ENCODE data around the gene GDF7.

Gene GDF7

GRCh38 chr2:20638014-20638413 is 28.9 kb upstream of the GDF7 start:
- 88 to 98% methylated on average over 4 to 11 of the region's 13 CpGs for WGBS, 2 experiments (ENCODE audit: insufficient coverage in 2 of 2)
- H3K4me1 ChIP-seq (ENCODE audit: control insufficient read depth, insufficient read depth, low read length, poor library complexity, severe bottlenecking) = peaks cover 15% of the 10 kb centered on the region
- no peak overlapping the region for H3K4me3 ChIP-seq (ENCODE audit: extremely low read depth, insufficient read depth, low read length, poor library complexity, severe bottlenecking)
- peaks cover 27% of the 10 kb centered on the region for H3K36me3 ChIP-seq (ENCODE audit: control insufficient read depth, insufficient read depth, low read length)
- H3K27ac ChIP-seq (ENCODE audit: low read depth, low read length, severe bottlenecking) = no peak overlapping the region
- no peaks in the 10 kb centered on the region for H3K9me3 ChIP-seq (ENCODE audit: control insufficient read depth, low read length)

- H3K36me3 ChIP-seq (ENCODE audit: control insufficient read depth, insufficient read depth, low read length) = peaks cover 25% of the 10 kb centered on the region
- WGBS, 2 experiments (ENCODE audit: insufficient coverage in 2 of 2) = 94 to 96% methylated on average over 15 of the region's 15 CpGs
- peaks cover 15% of the 10 kb centered on the region for H3K4me1 ChIP-seq (ENCODE audit: control insufficient read depth, insufficient read depth, low read length, poor library complexity, severe bottlenecking)
- H3K4me3 ChIP-seq (ENCODE audit: extremely low read depth, insufficient read depth, low read length, poor library complexity, severe bottlenecking) = no peak overlapping the region
- H3K9me3 ChIP-seq (ENCODE audit: control insufficient read depth, low read length) = no peaks in the 10 kb centered on the region
- no peak overlapping the region for H3K27ac ChIP-seq (ENCODE audit: low read depth, low read length, severe bottlenecking)
Measured at GRCh38 chr2:20638646-20639430, 28.1 kb upstream of the GDF7 start.

GRCh38 chr2:20640411-20641122 is 26.4 kb upstream of the GDF7 start:
- Histone ChIP-seq H3K4me3 (ENCODE audit: extremely low read depth, insufficient read depth, low read length, poor library complexity, severe bottlenecking) (no peak overlapping the region), H3K9me3 (ENCODE audit: control insufficient read depth, low read length) (no peaks in the 10 kb centered on the region), H3K36me3 (ENCODE audit: control insufficient read depth, insufficient read depth, low read length) (peaks cover 33% of the 10 kb centered on the region), H3K4me1 (ENCODE audit: control insufficient read depth, insufficient read depth, low read length, poor library complexity, severe bottlenecking) (peaks cover 10% of the 10 kb centered on the region), H3K27ac (ENCODE audit: low read depth, low read length, severe bottlenecking) (no peak overlapping the region)
- WGBS, 2 experiments (ENCODE audit: insufficient coverage in 2 of 2) = 88 to 92% methylated on average over 11 to 13 of the region's 14 CpGs

- H3K27ac ChIP-seq (ENCODE audit: low read depth, low read length, severe bottlenecking) = no peak overlapping the region
- H3K4me1 ChIP-seq (ENCODE audit: control insufficient read depth, insufficient read depth, low read length, poor library complexity, severe bottlenecking) = peaks cover 8% of the 10 kb centered on the region
- no peaks in the 10 kb centered on the region for H3K9me3 ChIP-seq (ENCODE audit: control insufficient read depth, low read length)
- H3K36me3 ChIP-seq (ENCODE audit: control insufficient read depth, insufficient read depth, low read length) = peaks cover 33% of the 10 kb centered on the region
- no peak overlapping the region for H3K4me3 ChIP-seq (ENCODE audit: extremely low read depth, insufficient read depth, low read length, poor library complexity, severe bottlenecking)
- WGBS, 2 experiments (ENCODE audit: insufficient coverage in 2 of 2) = 92% methylated on average over 21 to 23 of the region's 23 CpGs
Measured at GRCh38 chr2:20641123-20641985, 25.6 kb upstream of the GDF7 start.

GRCh38 chr2:20642055-20642971 is 24.6 kb upstream of the GDF7 start:
- Histone ChIP-seq H3K27ac (ENCODE audit: low read depth, low read length, severe bottlenecking) (no peak overlapping the region), H3K4me1 (ENCODE audit: control insufficient read depth, insufficient read depth, low read length, poor library complexity, severe bottlenecking) (peaks cover 8% of the 10 kb centered on the region), H3K4me3 (ENCODE audit: extremely low read depth, insufficient read depth, low read length, poor library complexity, severe bottlenecking) (no peak overlapping the region), H3K9me3 (ENCODE audit: control insufficient read depth, low read length) (no peaks in the 10 kb centered on the region), H3K36me3 (ENCODE audit: control insufficient read depth, insufficient read depth, low read length) (peaks cover 33% of the 10 kb centered on the region)
- WGBS, 2 experiments (ENCODE audit: insufficient coverage in 2 of 2) = 36 to 45% methylated on average over 18 to 23 of the region's 26 CpGs

GRCh38 chr2:20643060-20643459 is 23.9 kb upstream of the GDF7 start:
- Histone ChIP-seq H3K27ac (ENCODE audit: low read depth, low read length, severe bottlenecking) (no peak overlapping the region), H3K4me1 (ENCODE audit: control insufficient read depth, insufficient read depth, low read length, poor library complexity, severe bottlenecking) (peaks cover 8% of the 10 kb centered on the region), H3K9me3 (ENCODE audit: control insufficient read depth, low read length) (no peaks in the 10 kb centered on the region), H3K4me3 (ENCODE audit: extremely low read depth, insufficient read depth, low read length, poor library complexity, severe bottlenecking) (no peak overlapping the region), H3K36me3 (ENCODE audit: control insufficient read depth, insufficient read depth, low read length) (peaks cover 28% of the 10 kb centered on the region)
- 98 to 100% methylated on average over 3 to 6 of the region's 7 CpGs for WGBS, 2 experiments (ENCODE audit: insufficient coverage in 2 of 2)

GRCh38 chr2:20643826-20644225 is 23.1 kb upstream of the GDF7 start:
- Histone ChIP-seq H3K27ac (ENCODE audit: low read depth, low read length, severe bottlenecking) (no peak overlapping the region), H3K36me3 (ENCODE audit: control insufficient read depth, insufficient read depth, low read length) (peaks cover 25% of the 10 kb centered on the region), H3K4me3 (ENCODE audit: extremely low read depth, insufficient read depth, low read length, poor library complexity, severe bottlenecking) (no peak overlapping the region), H3K9me3 (ENCODE audit: control insufficient read depth, low read length) (no peaks in the 10 kb centered on the region), H3K4me1 (ENCODE audit: control insufficient read depth, insufficient read depth, low read length, poor library complexity, severe bottlenecking) (peaks cover 8% of the 10 kb centered on the region)
- 83 to 86% methylated on average over 3 of the region's 3 CpGs for WGBS, 2 experiments (ENCODE audit: insufficient coverage in 2 of 2)

- WGBS, 2 experiments (ENCODE audit: insufficient coverage in 2 of 2) = 95 to 96% methylated on average over 9 to 12 of the region's 14 CpGs
- Histone ChIP-seq H3K4me1 (ENCODE audit: control insufficient read depth, insufficient read depth, low read length, poor library complexity, severe bottlenecking) (peaks cover 11% of the 10 kb centered on the region), H3K36me3 (ENCODE audit: control insufficient read depth, insufficient read depth, low read length) (peaks cover 14% of the 10 kb centered on the region), H3K4me3 (ENCODE audit: extremely low read depth, insufficient read depth, low read length, poor library complexity, severe bottlenecking) (no peak overlapping the region), H3K27ac (ENCODE audit: low read depth, low read length, severe bottlenecking) (no peak overlapping the region), H3K9me3 (ENCODE audit: control insufficient read depth, low read length) (no peaks in the 10 kb centered on the region)
Measured at GRCh38 chr2:20645301-20645701, 21.6 kb upstream of the GDF7 start.

- no peaks in the 10 kb centered on the region for H3K9me3 ChIP-seq (ENCODE audit: control insufficient read depth, low read length)
- no peak overlapping the region for H3K27ac ChIP-seq (ENCODE audit: low read depth, low read length, severe bottlenecking)
- peaks cover 11% of the 10 kb centered on the region for H3K4me1 ChIP-seq (ENCODE audit: control insufficient read depth, insufficient read depth, low read length, poor library complexity, severe bottlenecking)
- 87 to 91% methylated on average over 7 to 10 of the region's 10 CpGs for WGBS, 2 experiments (ENCODE audit: insufficient coverage in 2 of 2)
- H3K4me3 ChIP-seq (ENCODE audit: extremely low read depth, insufficient read depth, low read length, poor library complexity, severe bottlenecking) = no peak overlapping the region
- peaks cover 13% of the 10 kb centered on the region for H3K36me3 ChIP-seq (ENCODE audit: control insufficient read depth, insufficient read depth, low read length)
Measured at GRCh38 chr2:20645761-20646160, 21.2 kb upstream of the GDF7 start.

GRCh38 chr2:20646446-20646845 is 20.5 kb upstream of the GDF7 start:
- Histone ChIP-seq H3K27ac (ENCODE audit: low read depth, low read length, severe bottlenecking) (no peak overlapping the region), H3K4me1 (ENCODE audit: control insufficient read depth, insufficient read depth, low read length, poor library complexity, severe bottlenecking) (peaks cover 14% of the 10 kb centered on the region), H3K9me3 (ENCODE audit: control insufficient read depth, low read length) (no peaks in the 10 kb centered on the region), H3K4me3 (ENCODE audit: extremely low read depth, insufficient read depth, low read length, poor library complexity, severe bottlenecking) (no peak overlapping the region), H3K36me3 (ENCODE audit: control insufficient read depth, insufficient read depth, low read length) (peaks cover 13% of the 10 kb centered on the region)
- 84 to 94% methylated on average over 17 to 19 of the region's 20 CpGs for WGBS, 2 experiments (ENCODE audit: insufficient coverage in 2 of 2)
